ENCODE data around the gene NTM. TPM values are rescaled to one million over a fixed set of nuclear protein-coding genes. Genes with fewer than 3 reads are reported as not detected.

Gene NTM
- total RNA-seq, 1 donor from 2014 or later = 10.3 TPM

- DNase-seq (ENCODE audit: extremely low read depth, low read depth, low spot score) = no peak
Measured at GRCh38 chr11:131458421-131458820, 88.0 kb downstream of the NTM start.

GRCh38 chr11:131460931-131461330 lies 90.5 kb downstream of the NTM start:
- DNase-seq (ENCODE audit: extremely low read depth, low read depth, low spot score) = no peak

- no peak for DNase-seq (ENCODE audit: extremely low read depth, low read depth, low spot score)
Measured at GRCh38 chr11:131462622-131463021, 92.2 kb downstream of the NTM start.

GRCh38 chr11:131463162-131463561 lies 92.7 kb downstream of the NTM start:
- no peak for DNase-seq (ENCODE audit: extremely low read depth, low read depth, low spot score)

DNA sequence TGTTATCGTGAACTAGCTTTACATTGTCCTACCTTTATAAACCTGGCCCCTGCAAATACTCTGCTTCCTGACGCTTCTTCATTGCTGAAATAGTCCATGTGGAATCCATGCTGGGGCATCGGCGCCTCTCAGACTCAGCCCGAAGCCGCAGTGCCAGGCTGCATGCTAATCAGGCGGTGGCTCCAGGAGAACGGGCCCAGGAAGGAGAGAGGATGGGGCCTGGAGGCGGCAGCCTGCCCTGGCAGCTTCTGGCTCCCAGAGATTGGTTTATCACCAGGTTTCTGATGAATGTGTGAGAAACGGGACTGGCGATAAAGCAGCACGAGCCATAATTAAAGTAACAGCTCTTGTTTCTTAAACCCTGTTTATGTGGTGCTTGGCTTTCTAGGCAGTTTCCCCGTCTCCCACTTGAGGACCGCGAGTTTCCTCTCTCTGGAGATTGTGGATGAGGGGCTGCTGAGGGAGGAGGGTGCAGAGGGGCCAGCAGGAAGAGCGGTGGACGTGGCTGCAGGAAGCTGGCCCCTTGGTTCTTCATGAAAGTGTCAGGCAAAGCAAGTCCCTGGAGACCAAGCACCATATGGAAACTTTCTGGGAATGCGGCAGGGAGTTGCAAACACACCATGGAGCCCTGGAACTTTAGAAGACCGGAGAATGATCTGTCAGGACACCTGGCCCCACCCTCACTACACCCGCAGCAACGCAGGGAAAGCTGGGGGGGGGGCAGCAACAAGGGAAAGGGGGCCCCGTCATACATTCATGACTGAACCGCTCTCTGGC lies 93.4 kb downstream of the NTM start:
- no peak for DNase-seq (ENCODE audit: extremely low read depth, low read depth, low spot score)

DNA sequence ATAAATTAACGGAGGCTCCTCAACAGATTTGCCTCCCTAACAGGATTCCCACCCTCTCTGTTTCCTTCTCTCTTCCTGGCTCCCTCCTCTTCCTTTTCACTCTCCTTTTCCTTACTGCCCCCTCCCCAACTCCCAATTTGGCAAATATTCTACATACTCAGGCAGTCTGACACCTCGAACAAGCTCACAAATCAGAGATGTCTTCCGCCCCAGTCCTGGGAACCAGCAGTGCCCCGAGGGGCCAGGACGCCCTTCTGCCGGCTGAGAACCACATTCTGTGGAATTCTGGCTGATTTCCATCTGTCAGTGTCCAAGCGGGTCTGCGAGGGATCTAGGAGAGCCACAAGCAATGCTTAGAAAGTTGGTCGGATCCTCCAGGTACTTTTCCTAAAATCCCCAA lies 94.0 kb downstream of the NTM start:
- DNase-seq (ENCODE audit: extremely low read depth, low read depth, low spot score) = no peak

DNA sequence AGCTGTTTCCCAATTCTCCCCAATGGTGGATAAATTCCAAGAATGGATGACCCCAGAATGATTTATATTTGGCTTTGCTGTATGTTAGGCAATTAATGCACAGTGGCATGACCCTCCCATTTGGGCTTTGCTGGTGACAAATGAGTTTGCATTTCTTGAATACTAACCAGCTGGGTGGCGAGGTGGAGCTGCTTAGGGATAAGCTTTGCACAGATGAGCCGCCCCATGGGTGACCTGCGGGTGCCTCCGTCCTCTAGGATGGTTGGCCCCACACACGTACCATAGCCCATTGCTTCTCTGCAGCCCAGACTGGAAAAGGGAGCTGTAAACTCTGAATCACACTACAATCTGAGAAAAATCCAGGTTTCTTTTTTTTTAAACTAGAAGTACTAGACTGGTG lies 94.6 kb downstream of the NTM start:
- DNase-seq (ENCODE audit: extremely low read depth, low read depth, low spot score) = no peak

DNA sequence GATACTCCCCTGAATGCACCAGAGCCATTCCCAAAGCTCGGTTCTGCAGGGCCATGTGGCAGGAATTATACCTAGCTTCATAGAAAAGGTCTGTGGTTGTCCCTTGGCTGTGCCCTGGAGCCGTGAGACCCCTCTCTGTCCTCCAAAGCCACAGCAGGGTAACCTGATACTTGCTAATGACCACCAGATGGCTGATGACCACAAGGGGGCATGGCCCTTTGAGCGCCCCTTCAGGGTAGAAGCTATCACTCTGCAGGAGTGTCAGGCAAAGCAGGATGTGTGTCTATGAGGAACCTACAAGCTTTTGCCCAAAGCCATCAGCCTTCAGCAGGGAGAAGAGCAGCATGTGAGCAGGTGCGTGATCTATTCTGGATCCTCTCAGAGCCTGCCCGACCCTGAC lies 95.3 kb downstream of the NTM start:
- DNase-seq (ENCODE audit: extremely low read depth, low read depth, low spot score) = no peak

DNA sequence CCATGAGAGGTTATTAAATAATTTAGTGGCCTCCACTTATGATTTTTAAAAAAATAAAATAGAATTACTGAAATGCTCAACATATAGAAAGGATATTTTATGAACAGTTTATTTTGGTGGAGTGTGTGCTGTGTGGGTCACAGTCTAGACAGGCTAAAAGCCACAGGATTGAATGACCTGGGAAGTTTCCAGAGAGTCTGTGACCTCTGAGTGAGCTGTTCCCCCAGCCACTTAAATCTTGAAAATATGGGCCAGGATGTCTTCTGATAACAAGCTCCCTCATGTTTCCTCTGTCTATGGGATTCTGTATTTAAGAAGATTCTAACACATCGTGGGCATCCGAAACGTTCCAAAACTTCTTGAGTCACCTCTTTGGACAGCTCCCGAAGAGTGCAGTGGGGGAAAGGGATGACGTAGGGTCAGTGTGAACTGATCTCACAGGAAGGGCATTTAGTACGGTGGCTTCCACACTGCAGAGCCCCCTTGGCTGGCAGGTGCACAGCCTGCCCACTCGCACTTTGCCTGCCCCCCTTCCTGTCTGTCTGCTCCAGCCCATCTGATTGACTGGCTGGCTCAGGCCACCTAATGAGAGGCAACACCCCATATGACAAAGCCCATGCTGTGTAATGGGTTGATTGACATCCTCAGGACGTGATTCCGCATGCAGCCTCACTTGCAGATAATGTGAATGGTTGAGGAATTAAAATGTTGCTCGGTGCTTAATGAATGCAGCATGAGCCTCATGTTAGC lies 97.4 kb downstream of the NTM start:
- no peak for DNase-seq (ENCODE audit: extremely low read depth, low read depth, low spot score)

- DNase-seq (ENCODE audit: extremely low read depth, low read depth, low spot score) = no peak
Measured at GRCh38 chr11:131468565-131468964, 98.2 kb downstream of the NTM start.

GRCh38 chr11:131470216-131470925 lies 100.0 kb downstream of the NTM start:
- no peak for DNase-seq (ENCODE audit: extremely low read depth, low read depth, low spot score)

GRCh38 chr11:131471976-131472375 lies 101.6 kb downstream of the NTM start:
- DNase-seq (ENCODE audit: extremely low read depth, low read depth, low spot score) = no peak

DNA sequence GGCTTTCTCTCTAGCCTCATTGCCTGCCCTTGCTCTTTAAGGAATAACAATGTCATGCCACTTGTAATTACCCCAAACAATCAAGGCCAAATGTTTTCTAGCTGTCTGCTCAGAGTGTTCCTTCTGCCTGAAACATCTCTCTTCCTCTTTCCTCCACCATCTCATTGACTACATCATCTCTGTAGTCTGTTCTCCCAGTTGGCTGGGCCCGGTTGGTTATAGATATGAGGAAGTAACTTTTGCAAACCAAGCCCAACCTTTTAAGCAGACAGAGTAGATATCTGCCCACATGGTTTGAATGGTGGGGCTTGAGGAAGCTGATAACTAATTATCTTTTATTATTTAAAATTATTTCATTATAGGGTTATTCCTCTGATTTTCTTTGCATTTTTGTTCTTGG lies 104.5 kb downstream of the NTM start:
- DNase-seq (ENCODE audit: extremely low read depth, low read depth, low spot score) = no peak

DNA sequence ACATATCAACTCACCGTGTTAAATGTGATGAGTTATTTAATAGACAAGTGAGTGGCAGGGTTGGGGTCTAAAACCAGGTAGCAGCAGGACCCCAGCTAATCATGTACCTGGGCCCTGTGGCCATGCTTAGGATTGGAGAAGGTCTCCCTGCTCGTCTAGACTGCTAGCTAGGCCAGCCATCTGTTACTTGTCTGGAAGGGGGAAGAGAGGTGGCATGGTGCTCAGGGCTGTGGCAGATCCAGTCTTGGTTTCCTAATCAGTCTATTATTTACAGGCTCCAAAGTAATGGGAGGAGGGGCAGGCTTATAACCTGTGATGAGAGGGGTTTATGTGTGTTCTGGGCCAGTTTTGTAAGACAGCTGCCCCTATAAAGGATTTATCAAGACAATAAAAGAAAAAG lies 105.9 kb downstream of the NTM start:
- no peak for DNase-seq (ENCODE audit: extremely low read depth, low read depth, low spot score)

DNA sequence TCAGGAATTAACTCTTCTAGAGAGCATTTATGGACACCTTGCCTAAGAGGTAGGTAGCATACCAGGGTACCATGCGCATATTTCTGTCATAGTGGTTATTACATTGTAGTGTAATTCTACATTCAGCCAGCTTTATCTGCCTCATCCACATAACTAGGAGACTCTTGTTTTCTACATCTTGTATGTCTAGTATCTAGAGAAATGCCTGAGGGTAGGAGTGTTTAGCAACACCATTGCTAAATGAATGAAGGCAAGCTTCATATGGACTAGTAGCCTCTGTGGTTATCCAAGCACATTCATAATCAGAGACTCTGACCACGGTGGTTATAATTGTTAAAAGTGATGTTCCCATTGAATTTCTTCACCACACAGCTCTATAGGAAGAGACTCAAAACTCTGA lies 107.9 kb downstream of the NTM start:
- DNase-seq (ENCODE audit: extremely low read depth, low read depth, low spot score) = no peak

DNA sequence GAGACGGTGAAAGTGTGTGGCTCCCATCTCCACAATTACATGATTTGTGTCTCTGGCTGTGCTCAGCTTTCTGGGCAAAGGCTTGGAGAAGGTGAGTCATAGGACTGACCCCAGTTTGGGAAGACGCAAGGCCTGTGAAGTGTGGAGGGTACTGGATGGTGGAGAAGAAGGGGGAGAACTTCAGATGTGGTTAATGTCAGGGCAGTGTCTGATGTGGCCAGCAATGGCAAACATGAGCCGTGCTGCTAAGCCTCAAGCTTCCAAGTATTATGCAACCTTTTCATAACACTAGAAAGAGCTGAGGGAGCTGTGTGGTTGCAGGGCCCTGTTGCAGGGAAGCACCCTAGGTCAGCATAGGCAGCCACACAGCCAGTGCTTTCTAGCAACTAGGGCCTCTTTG lies 110.9 kb downstream of the NTM start:
- DNase-seq (ENCODE audit: extremely low read depth, low read depth, low spot score) = no peak

DNA sequence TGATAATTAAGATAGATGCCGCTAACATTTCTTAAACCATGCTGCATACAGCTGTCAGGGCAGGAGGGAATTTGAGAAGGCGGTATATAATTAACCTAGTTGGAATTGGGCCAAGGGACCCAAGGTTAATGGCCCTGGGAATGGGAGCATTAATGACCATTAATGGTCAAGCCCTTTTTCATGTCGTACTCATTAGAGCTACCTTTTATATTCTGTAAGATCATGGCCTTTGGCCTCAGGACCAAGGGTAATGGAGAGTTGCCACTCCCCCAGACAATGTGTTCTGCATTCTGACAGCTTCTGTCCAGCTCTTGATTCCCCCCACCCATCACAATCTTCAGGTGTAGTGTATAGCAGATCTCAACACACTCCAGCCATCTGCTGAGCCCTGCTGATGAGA lies 111.6 kb downstream of the NTM start:
- no peak for DNase-seq (ENCODE audit: extremely low read depth, low read depth, low spot score)

DNA sequence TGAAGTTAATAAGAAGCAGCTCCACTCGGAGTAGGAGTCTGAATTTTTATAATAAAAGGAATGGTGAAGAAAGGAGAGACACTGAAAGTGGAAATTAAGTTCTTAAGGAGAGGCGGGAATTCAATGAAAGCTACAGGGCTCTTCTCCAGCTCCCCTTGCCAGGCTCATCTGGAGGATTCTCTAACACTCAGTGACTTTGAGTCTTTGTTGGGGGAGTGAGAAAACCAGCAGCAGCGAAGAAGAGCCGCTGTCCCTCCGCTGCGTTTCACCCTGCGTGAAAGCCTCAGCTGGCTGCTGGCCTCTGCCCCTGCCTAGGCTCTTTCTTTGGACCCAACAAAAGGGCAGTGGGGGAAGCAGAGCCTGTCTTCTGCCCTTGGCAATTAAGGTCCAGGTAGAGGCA lies 113.0 kb downstream of the NTM start:
- DNase-seq (ENCODE audit: extremely low read depth, low read depth, low spot score) = no peak

GRCh38 chr11:131483877-131484276 lies 113.5 kb downstream of the NTM start:
- no peak for DNase-seq (ENCODE audit: extremely low read depth, low read depth, low spot score)

DNA sequence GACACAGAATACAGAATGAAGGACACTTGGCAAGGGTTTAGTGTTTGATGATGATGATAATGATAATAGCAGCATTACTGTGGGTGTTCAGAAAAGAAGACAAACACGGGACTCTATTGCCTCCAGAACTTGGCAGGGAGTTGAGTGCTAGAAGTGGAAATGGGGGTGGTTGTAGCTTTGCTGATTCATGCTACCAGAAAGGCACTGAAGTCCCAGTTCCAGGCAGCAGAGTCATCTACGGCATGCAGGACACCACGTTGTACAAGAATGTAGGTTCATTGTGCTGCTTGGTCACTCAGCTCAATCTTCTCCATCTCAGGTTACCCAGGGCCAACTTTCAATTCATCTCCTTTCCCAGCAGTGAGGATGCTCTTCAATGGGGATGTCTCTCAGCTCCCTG lies 115.7 kb downstream of the NTM start:
- no peak for DNase-seq (ENCODE audit: extremely low read depth, low read depth, low spot score)

- no peak for DNase-seq (ENCODE audit: extremely low read depth, low read depth, low spot score)
Measured at GRCh38 chr11:131486937-131487635, 116.7 kb downstream of the NTM start.
